ENCODE measurements around the gene LFNG. TPM values are rescaled to one million over a fixed set of nuclear protein-coding genes. Genes with fewer than 3 reads are reported as not detected.

The LFNG gene
- total RNA-seq (2014; rRNA removed; shearing (Covaris generic)) = 12.8 and 20.0 TPM in 2 replicates

GRCh38 chr7:2519119-2519930, at the start of gene LFNG:
Gene LFNG, plus strand, starts transcription at chr7:2519774. Its CDS starts 88 bp downstream, at chr7:2519862.
- Histone ChIP-seq H3K4me3 (ENCODE audit: insufficient read depth, low read depth, low read length) (peak within 1 kb of the TSS; percentile 63), H3K27me3 (ENCODE audit: control insufficient read depth, insufficient read depth, low read length) (peaks cover 20% of the 10 kb centered on the region), H3K36me3 (replicated peaks; ENCODE audit: control insufficient read depth, insufficient read depth, low read length) (no peaks in the 10 kb centered on the region)
- DNase-seq = peak; percentile 100

- no peaks in the 10 kb centered on the region for H3K27me3 ChIP-seq (ENCODE audit: control insufficient read depth, insufficient read depth, low read length)
- DNase-seq = peak; percentile 70
- no peaks in the 10 kb centered on the region for H3K36me3 ChIP-seq (replicated peaks; ENCODE audit: control insufficient read depth, insufficient read depth, low read length)
- H3K4me3 ChIP-seq (ENCODE audit: insufficient read depth, low read depth, low read length) = no peak overlapping the region
Observed at GRCh38 chr7:2470204-2471021, 49.2 kb upstream of the LFNG start.

- Histone ChIP-seq H3K27me3 (ENCODE audit: control insufficient read depth, insufficient read depth, low read length) (no peaks in the 10 kb centered on the region), H3K36me3 (replicated peaks; ENCODE audit: control insufficient read depth, insufficient read depth, low read length) (no peaks in the 10 kb centered on the region), H3K4me3 (ENCODE audit: insufficient read depth, low read depth, low read length) (no peak overlapping the region)
- no peak for DNase-seq
Observed at GRCh38 chr7:2471022-2471329, 48.6 kb upstream of the LFNG start.

- peak; percentile 85 for DNase-seq
- Histone ChIP-seq H3K4me3 (ENCODE audit: insufficient read depth, low read depth, low read length) (no peak overlapping the region), H3K27me3 (ENCODE audit: control insufficient read depth, insufficient read depth, low read length) (no peaks in the 10 kb centered on the region), H3K36me3 (replicated peaks; ENCODE audit: control insufficient read depth, insufficient read depth, low read length) (no peaks in the 10 kb centered on the region)
Observed at GRCh38 chr7:2471396-2471795, 48.2 kb upstream of the LFNG start.

- Histone ChIP-seq H3K36me3 (replicated peaks; ENCODE audit: control insufficient read depth, insufficient read depth, low read length) (no peaks in the 10 kb centered on the region), H3K4me3 (ENCODE audit: insufficient read depth, low read depth, low read length) (no peak overlapping the region), H3K27me3 (ENCODE audit: control insufficient read depth, insufficient read depth, low read length) (no peaks in the 10 kb centered on the region)
- DNase-seq = peak; percentile 35
Observed at GRCh38 chr7:2472739-2473138, 46.8 kb upstream of the LFNG start.

- H3K4me3 ChIP-seq (ENCODE audit: insufficient read depth, low read depth, low read length) = no peak overlapping the region
- DNase-seq = peak; percentile 61
- H3K27me3 ChIP-seq (ENCODE audit: control insufficient read depth, insufficient read depth, low read length) = no peaks in the 10 kb centered on the region
- no peaks in the 10 kb centered on the region for H3K36me3 ChIP-seq (replicated peaks; ENCODE audit: control insufficient read depth, insufficient read depth, low read length)
Observed at GRCh38 chr7:2473496-2474180, 45.9 kb upstream of the LFNG start.

GRCh38 chr7:2474224-2474623, 45.4 kb upstream of the LFNG start:
- Histone ChIP-seq H3K36me3 (replicated peaks; ENCODE audit: control insufficient read depth, insufficient read depth, low read length) (no peaks in the 10 kb centered on the region), H3K27me3 (ENCODE audit: control insufficient read depth, insufficient read depth, low read length) (no peaks in the 10 kb centered on the region), H3K4me3 (ENCODE audit: insufficient read depth, low read depth, low read length) (no peak overlapping the region)
- peak; percentile 88 for DNase-seq

GRCh38 chr7:2474813-2475677, 44.5 kb upstream of the LFNG start:
- H3K4me3 ChIP-seq (ENCODE audit: insufficient read depth, low read depth, low read length) = no peak overlapping the region
- peak; percentile 77 for DNase-seq
- H3K36me3 ChIP-seq (replicated peaks; ENCODE audit: control insufficient read depth, insufficient read depth, low read length) = no peaks in the 10 kb centered on the region
- H3K27me3 ChIP-seq (ENCODE audit: control insufficient read depth, insufficient read depth, low read length) = no peaks in the 10 kb centered on the region

- Histone ChIP-seq H3K36me3 (replicated peaks; ENCODE audit: control insufficient read depth, insufficient read depth, low read length) (no peaks in the 10 kb centered on the region), H3K27me3 (ENCODE audit: control insufficient read depth, insufficient read depth, low read length) (no peaks in the 10 kb centered on the region), H3K4me3 (ENCODE audit: insufficient read depth, low read depth, low read length) (no peak overlapping the region)
- peak; percentile 62 for DNase-seq
Observed at GRCh38 chr7:2475678-2476015, 43.9 kb upstream of the LFNG start.

GRCh38 chr7:2476298-2476697, 43.3 kb upstream of the LFNG start, which contains the start of gene GRIFIN:
Gene GRIFIN, minus strand, starts transcription at chr7:2476398. Its CDS starts 15 bp downstream, at chr7:2476383.
- no peak for DNase-seq
- Histone ChIP-seq H3K4me3 (ENCODE audit: insufficient read depth, low read depth, low read length) (no peak within 1 kb of the TSS), H3K36me3 (replicated peaks; ENCODE audit: control insufficient read depth, insufficient read depth, low read length) (no peaks in the 10 kb centered on the region)

GRCh38 chr7:2476776-2477446, 42.7 kb upstream of the LFNG start:
- no peaks in the 10 kb centered on the region for H3K36me3 ChIP-seq (replicated peaks; ENCODE audit: control insufficient read depth, insufficient read depth, low read length)
- peak; percentile 81 for DNase-seq
- H3K27me3 ChIP-seq (ENCODE audit: control insufficient read depth, insufficient read depth, low read length) = no peaks in the 10 kb centered on the region
- H3K4me3 ChIP-seq (ENCODE audit: insufficient read depth, low read depth, low read length) = no peak overlapping the region

More at GRCh38 chr7:2476298-2476697, 43.3 kb upstream of the LFNG start, which contains the start of gene GRIFIN:
- H3K27me3 ChIP-seq (ENCODE audit: control insufficient read depth, insufficient read depth, low read length) = no peaks in the 10 kb centered on the region

GRCh38 chr7:2477447-2478398, 41.9 kb upstream of the LFNG start:
- peak; percentile 98 for DNase-seq
- Histone ChIP-seq H3K27me3 (ENCODE audit: control insufficient read depth, insufficient read depth, low read length) (no peaks in the 10 kb centered on the region), H3K36me3 (replicated peaks; ENCODE audit: control insufficient read depth, insufficient read depth, low read length) (no peaks in the 10 kb centered on the region), H3K4me3 (ENCODE audit: insufficient read depth, low read depth, low read length) (no peak overlapping the region)

GRCh38 chr7:2478399-2478785, 41.2 kb upstream of the LFNG start:
- no peaks in the 10 kb centered on the region for H3K36me3 ChIP-seq (replicated peaks; ENCODE audit: control insufficient read depth, insufficient read depth, low read length)
- H3K4me3 ChIP-seq (ENCODE audit: insufficient read depth, low read depth, low read length) = no peak overlapping the region
- no peaks in the 10 kb centered on the region for H3K27me3 ChIP-seq (ENCODE audit: control insufficient read depth, insufficient read depth, low read length)
- DNase-seq = peak; percentile 65
